OCI-LY1 (cell line): Measurements from ENCODE around the gene BHMT2.

ENCODE experiments used
- EZH2 ChIP-seq: fragments of 200-600 bp; sonication (generic), shearing (Covaris generic); IDR thresholded peaks from 2 replicates; pipeline ENCODE4 v1.8.0; 2017; ENCODE audit warnings: borderline replicate concordance, mixed run types, mild to moderate bottlenecking, antibody characterized with exemption, low read length, moderate library complexity, mixed read lengths
- TF ChIP-seq, protein P1 (sequence below): fragments of 200-600 bp; sonication (generic), shearing (Covaris generic); IDR thresholded peaks from 2 replicates; pipeline ENCODE4 v1.5.1; 2017; ENCODE audit warnings: mild to moderate bottlenecking, antibody characterized with exemption, low read length, moderate library complexity, mixed read lengths

DNA sequence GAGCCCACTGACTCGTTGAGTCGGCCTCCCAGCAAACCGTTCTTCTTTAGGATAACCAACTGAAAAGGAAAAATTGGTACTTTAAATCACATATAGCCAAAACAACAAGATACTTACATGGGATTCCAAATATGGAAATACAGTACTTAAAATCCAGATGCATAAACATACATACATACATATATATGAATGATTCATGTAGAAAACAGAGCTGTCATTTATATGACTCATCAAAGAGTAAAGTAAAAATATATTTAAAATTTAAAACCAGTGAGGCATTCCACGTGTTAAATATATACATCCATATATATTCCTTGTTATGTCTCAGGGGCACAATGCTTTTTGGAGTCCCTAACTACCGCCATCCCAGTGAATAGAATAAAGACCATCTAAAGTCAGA, 36.8 kb upstream of the BHMT2 start:
- TF ChIP-seq, protein P1, sequence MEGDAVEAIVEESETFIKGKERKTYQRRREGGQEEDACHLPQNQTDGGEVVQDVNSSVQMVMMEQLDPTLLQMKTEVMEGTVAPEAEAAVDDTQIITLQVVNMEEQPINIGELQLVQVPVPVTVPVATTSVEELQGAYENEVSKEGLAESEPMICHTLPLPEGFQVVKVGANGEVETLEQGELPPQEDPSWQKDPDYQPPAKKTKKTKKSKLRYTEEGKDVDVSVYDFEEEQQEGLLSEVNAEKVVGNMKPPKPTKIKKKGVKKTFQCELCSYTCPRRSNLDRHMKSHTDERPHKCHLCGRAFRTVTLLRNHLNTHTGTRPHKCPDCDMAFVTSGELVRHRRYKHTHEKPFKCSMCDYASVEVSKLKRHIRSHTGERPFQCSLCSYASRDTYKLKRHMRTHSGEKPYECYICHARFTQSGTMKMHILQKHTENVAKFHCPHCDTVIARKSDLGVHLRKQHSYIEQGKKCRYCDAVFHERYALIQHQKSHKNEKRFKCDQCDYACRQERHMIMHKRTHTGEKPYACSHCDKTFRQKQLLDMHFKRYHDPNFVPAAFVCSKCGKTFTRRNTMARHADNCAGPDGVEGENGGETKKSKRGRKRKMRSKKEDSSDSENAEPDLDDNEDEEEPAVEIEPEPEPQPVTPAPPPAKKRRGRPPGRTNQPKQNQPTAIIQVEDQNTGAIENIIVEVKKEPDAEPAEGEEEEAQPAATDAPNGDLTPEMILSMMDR, result no peak
- no peak for TF ChIP-seq EZH2
